Posterior vena cava (tissue), 2 donors: ENCODE measurements around the gene STRAP. TPM values are rescaled to one million over a fixed set of nuclear protein-coding genes. Genes with fewer than 3 reads are reported as not detected.
"Not testable (repeated sequence)": the region's sequence is repeated elsewhere in the genome, so short reads cannot be mapped to it uniquely, and the experiment has no call there.

ENCODE experiments used
- DNase-seq: peaks from one replicate; pipeline ENCODE4 v3.0.0-alpha.2; 2020; ENCODE audit warnings: low spot score
- intact Hi-C, 2 donors: fragments of 100-400 bp; cut with DNase I; formaldehyde crosslinking; loops; one replicate each; pipeline versions ENCODE4 v1.14.1 to v1.14.2; 2022 to 2023
- total RNA-seq, 2 donors: library from RNA; stranded (reverse); fragmentation: NEBNext Ultra II Directional; extraction: Animal tissue kit (Norgen Biotek cat#: 25700); gene quantifications; one replicate each; pipeline ENCODE4 v1.2.1, GENCODE V29; 2021
- donor health status: DM: yes; HTN: yes; CAD: no.
- donor health status: DM: yes; HTN: yes; CAD: no.

The STRAP gene
- total RNA-seq, 2 donors from 2014 or later: 91.6 to 129 TPM

- DNase-seq: peak; percentile 95
- intact Hi-C loops: no loop called here
Observed at GRCh38 chr12:15910864-15911721, 28.9 kb downstream of the STRAP start, which contains the start of gene DERA. Gene DERA (plus strand): TSS chr12:15911332. CDS start chr12:15911384, 52 bp downstream.

DNA sequence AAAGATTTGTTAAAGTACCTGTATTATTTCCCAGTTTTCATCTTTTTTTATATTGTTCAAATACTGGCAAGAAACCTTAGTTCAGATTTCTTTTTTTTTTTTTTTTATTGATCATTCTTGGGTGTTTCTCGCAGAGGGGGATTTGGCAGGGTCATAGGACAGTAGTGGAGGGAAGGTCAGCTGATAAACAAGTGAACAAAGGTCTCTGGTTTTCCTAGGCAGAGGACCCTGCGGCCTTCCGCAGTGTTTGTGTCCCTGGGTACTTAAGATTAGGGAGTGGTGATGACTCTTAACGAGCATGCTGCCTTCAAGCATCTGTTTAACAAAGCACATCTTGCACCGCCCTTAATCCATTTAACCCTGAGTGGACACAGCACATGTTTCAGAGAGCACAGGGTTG, 29.7 kb downstream of the STRAP start:
- intact Hi-C loops: not testable (repeated sequence)

DNA sequence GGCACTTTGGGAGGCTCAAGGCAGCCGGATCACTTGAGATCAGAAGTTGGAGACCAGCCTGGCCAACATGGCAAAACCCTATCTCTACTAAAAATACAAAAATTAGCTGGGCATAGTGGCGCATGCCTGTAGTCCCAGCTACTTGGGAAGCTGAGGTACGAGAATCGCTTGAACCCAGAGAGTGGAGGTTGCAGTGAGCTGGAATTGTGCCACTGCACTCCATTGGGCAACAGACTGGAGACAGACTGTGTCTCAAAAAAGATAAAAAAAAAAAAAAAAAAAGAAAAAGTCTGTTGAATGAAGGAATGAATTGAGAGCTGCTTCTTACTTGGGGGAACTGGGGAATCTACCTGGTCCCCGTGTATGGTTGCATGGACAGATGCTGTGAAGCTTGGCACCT, 31.9 kb downstream of the STRAP start:
- DNase-seq, intact Hi-C loops: not testable (repeated sequence)

More for the DNA sequence above, 29.7 kb downstream of the STRAP start:
- DNase-seq: not testable (repeated sequence)

DNA sequence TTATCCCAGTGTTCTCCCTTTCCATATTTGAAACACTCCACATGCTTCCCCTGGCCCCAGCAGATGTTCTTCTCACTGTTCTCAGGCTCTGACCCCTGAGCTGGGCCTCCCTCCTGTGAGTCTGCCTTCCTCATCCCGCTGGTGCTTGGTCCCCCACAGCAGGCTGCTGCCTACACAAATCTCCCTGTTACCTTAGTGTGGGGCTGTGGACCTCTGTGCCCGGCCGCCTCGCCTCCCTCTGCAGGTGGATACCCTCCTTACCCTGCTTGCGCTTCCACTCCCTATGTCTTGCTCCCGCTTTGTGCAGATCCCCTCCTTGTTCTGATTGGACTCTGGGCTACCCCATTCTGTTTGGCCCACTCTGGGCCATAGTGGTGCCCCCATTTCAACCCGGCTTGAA, 35.9 kb downstream of the STRAP start:
- intact Hi-C loops: no loop called here

DNA sequence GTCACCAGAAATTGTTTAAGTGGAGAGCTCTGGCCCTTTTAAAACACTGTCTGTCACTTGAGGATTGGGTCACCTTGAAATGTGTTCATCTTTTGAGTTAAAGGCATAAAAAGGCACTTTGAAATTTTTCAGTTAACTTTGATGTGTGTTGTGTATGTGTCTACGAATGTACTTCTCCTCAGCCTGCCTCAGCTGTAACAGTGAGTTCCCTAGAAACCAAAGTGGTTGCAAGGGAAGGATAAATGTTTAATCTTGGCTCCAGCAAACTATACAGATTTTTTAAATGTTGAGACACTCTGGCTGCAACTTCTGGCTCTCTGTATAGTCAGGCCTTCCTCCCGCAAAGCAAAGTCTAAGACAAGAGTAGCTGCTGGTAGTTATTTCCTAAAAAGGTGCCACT, 37.2 kb downstream of the STRAP start:
- intact Hi-C loops: no loop called here

More for the DNA sequence above, 35.9 kb downstream of the STRAP start:
- no peak for DNase-seq

DNA sequence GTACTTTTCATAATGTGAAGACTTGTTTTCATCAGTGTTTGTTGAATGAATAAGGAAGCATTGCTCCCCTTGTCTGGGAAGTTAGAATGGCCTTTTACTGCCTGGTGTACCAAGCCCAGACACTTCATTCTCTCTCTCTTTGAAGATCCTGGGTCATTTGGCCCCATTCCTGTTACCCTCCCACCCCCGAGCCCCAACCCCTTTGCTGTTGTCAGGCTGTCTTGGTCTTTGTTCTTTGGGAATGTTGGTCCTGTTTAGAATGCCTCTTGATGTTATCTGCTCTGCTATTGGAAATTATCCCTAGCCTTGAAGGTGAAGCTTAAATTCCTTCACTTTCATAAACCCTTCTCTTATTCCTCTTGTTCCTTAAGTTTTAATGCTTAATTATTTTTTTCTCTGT, 42.8 kb downstream of the STRAP start:
- intact Hi-C loops: no loop called here

More for the DNA sequence above, 37.2 kb downstream of the STRAP start:
- no peak for DNase-seq

GRCh38 chr12:15928346-15928745, 46.2 kb downstream of the STRAP start:
- intact Hi-C loops: no loop called here
- no peak for DNase-seq

More for the DNA sequence above, 42.8 kb downstream of the STRAP start:
- no peak for DNase-seq

- intact Hi-C loops: no loop called here
- DNase-seq: no peak
Observed at GRCh38 chr12:15928870-15929571, 46.8 kb downstream of the STRAP start.

- intact Hi-C loops: no loop called here
- DNase-seq: no peak
Observed at GRCh38 chr12:15931590-15932053, 49.4 kb downstream of the STRAP start.

- no peak for DNase-seq
- intact Hi-C loops: no loop called here
Observed at GRCh38 chr12:15932327-15932726, 50.1 kb downstream of the STRAP start.

- no peak for DNase-seq
- intact Hi-C loops: loop anchor here in 1 of 2 donors (1.0 kb wide), 1 partner anchor 8 kb away; no protein-coding TSS in a partner anchor
Observed at GRCh38 chr12:15932971-15933370, 50.8 kb downstream of the STRAP start.

DNA sequence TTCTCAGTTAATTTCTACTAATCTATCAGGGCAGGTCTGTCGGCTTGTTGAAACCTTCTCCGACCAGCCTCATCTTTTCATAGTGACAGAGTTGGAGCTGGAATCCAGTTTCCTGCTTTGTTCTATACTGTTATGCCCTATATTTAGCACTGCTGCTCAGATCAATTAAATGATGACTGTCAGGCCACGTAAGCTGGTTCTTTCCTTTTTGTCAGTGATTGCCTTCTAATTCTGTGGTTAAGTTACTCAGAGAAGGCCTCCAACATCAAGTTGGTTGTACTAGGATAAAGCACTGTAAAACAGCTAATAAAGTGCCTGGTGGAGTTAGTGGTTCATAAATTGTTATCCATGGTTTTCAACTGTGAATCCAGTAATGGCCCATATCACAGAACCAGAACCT, 51.6 kb downstream of the STRAP start:
- intact Hi-C loops: loop anchor here in 1 of 2 donors (1.0 kb wide), 1 partner anchor 8 kb away; no protein-coding TSS in a partner anchor
- DNase-seq: no peak

DNA sequence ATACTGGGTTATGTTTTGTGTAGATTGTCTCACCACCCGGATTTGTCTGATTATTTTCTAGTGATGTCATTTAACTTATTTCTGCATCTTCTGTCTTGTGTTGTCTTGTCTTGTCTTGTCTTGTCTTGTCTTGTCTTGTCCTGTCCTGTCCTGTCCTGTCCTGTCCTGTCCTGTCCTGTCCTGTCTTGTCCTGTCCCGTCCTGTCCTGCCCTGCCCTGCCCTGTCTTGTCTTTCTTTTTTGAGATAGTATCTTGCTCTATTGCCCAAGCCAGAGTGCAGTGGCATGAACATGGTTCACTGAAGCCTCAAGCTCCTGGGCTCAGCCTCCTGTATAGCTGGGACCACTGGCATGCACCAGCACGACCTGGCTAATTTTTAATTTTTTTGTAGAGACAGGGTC, 54.6 kb downstream of the STRAP start:
- intact Hi-C loops: no loop called here
- no peak for DNase-seq

DNA sequence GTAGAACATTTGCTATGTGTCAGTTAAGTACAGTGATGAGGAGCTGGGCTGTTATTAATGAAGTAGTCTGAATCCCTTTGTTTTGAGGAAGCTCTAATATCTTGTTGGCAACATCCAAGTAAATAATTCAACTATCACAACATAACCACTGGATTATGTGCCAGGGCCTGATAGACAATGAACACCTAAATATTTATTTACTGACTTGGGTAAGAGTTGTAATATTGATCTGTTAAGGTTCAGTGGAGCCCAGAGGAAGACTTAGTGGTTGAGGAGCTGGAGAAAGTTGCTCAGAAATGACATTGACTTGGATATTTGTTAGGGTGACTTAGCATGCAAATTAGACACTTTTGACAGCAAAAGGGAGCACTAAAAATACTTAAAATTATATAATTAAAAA, 55.7 kb downstream of the STRAP start:
- no peak for DNase-seq
- intact Hi-C loops: no loop called here

DNA sequence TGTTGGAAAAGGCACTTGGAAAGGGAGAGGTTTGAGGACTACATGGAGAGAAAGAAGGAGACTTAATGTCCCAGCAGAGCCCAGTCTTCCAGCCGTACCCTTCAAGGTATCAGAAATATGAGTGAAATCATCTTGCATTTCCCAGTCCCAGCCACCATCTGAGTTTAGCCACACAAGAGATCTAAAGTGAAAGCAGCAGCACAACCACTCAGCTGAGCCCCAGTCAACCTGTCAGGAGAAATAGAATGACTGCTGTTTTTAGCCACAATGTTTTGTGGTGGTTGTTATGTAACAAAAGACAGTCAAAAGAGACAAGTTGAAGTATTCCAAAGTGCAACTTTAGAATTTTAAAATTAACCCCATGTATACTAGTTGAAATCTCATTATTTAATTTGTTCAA, 56.9 kb downstream of the STRAP start:
- no peak for DNase-seq
- intact Hi-C loops: no loop called here

DNA sequence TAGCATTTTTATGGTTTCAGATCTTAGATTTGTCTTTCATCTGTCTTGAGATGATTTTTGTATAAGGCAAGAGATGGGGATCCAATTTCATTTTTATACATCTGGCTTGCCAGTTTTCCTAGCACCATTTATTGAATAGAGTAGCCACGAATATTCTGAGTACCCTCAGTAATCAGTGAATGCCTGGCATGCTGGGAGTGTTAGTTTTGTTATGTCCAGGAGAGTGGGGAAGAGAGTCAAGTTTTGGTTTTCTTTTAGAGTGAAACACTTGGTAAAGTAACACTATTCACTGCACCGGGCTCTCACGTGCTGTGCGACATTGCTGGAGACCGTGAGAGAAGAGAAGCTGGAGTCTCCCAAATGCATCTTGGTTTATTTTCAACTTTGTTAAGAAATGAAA, 60.3 kb downstream of the STRAP start:
- intact Hi-C loops: no loop called here
- no peak for DNase-seq

DNA sequence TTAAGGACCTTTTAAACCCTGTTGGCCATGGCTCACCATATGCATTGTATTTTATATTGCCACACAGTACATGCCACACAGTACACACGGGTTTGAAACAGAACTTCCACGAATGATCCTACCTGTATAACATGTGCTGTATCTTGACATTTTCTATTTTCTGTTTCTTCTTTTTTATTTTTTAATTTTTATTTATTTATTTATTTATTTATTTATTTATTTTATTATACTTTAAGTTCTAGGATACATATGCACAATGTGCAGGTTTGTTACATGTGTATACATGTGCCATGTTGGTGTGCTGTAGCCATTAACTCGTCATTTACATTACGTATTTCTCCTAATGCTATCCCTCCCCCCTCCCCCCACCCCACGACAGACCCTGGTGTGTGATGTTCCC, 61.3 kb downstream of the STRAP start:
- intact Hi-C loops, DNase-seq: not testable (repeated sequence)

DNA sequence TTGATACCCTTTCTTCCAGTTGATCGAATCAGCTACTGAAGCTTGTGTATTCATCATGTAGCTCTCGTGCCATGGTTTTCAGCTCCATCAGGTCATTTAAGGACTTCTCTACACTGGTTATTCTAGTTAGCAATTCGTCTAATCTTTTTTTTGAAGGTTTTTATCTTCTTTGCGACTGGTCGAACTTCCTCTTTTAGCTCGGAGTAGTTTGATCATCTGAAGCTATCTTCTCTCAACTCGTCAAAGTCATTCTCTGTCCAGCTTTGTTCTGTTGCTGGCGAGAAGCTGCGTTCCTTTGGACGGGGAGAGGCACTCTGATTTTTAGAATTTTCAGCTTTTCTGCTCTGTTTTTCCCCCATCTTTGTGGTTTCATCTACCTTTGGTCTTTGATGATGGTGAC, 66.3 kb downstream of the STRAP start:
- DNase-seq, intact Hi-C loops: not testable (repeated sequence)
